GM12873 (cell line): ENCODE measurements around the gene FAM131A.
A peak's percentile ranks its signal among the peaks of the same experiment; 100 is the strongest.

ENCODE experiments used
- TF ChIP-seq, protein P1 (sequence below): IDR thresholded peaks from 2 replicates; pipeline ENCODE4 v1.5.1; 2012; ENCODE audit warnings: low read depth, mild to moderate bottlenecking, moderate library complexity, low read length, control low read depth; ENCODE audit not compliant: insufficient read depth; ENCODE audit errors: missing control alignments

The FAM131A gene

GRCh38 chr3:184371570-184372018 lies 34.2 kb downstream of the FAM131A start:
- TF ChIP-seq, protein P1, sequence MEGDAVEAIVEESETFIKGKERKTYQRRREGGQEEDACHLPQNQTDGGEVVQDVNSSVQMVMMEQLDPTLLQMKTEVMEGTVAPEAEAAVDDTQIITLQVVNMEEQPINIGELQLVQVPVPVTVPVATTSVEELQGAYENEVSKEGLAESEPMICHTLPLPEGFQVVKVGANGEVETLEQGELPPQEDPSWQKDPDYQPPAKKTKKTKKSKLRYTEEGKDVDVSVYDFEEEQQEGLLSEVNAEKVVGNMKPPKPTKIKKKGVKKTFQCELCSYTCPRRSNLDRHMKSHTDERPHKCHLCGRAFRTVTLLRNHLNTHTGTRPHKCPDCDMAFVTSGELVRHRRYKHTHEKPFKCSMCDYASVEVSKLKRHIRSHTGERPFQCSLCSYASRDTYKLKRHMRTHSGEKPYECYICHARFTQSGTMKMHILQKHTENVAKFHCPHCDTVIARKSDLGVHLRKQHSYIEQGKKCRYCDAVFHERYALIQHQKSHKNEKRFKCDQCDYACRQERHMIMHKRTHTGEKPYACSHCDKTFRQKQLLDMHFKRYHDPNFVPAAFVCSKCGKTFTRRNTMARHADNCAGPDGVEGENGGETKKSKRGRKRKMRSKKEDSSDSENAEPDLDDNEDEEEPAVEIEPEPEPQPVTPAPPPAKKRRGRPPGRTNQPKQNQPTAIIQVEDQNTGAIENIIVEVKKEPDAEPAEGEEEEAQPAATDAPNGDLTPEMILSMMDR = peak; percentile 98

- TF ChIP-seq, protein P1 = no peak
These were observed 35.0 kb downstream of the FAM131A start for GRCh38 chr3:184372296-184372821.

GRCh38 chr3:184372911-184373310 lies 35.5 kb downstream of the FAM131A start:
- TF ChIP-seq, protein P1 = no peak

- TF ChIP-seq, protein P1 = no peak
These were observed 36.0 kb downstream of the FAM131A start for GRCh38 chr3:184373422-184373821.

DNA sequence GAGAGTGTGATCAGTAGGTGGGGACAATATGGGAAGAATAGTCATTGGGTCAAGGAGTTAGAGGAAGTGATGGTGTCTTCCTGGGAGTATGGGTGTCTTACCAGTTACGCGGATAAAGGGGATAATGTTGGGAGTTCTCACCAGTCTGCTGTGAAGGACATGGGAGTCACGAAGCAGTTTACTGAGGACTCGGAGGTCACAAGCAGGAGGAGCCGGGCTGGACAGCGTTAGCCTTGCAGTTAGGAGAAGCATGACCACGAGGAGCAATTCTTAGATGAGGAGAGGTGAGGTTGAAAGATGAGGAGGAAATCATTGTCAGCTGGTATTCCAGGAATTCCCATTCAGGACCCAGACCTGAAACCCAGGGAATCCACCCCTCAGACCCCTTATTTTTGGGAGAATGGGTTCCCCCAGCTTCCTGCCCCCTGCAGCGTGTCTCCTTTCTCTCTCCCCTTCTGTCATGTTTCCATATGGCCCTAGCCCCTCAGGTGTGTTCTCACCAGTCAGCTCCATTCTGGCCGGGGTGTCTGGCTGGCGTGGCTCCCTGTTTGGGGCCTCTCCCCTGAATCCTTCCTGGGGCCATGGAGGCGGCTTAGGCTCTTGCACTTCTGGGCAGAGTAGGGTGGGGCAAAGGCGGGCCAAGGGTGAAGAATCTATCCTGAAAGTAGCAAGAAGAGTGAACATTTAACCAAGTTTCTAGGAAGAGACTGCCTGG lies 38.5 kb downstream of the FAM131A start:
- TF ChIP-seq, protein P1 = no peak

- TF ChIP-seq, protein P1 = no peak
These were observed 40.0 kb downstream of the FAM131A start for GRCh38 chr3:184377374-184377773.

GRCh38 chr3:184377882-184378445 lies 40.6 kb downstream of the FAM131A start, which contains the start of gene THPO:
THPO (minus strand) TSS chr3:184378207; CDS start chr3:184376259, 1,948 bp downstream.
- TF ChIP-seq, protein P1 = no peak
